H1 (cell line): ENCODE measurements around the gene RPN2. TPM values are rescaled to one million over a fixed set of nuclear protein-coding genes. Genes with fewer than 3 reads are reported as not detected.

Experiments used
- BCL11A ChIP-seq, 2 experiments: IDR thresholded peaks; one replicate each; pipeline ENCODE4 v1.6.1; 2011; ENCODE audit warnings: low read depth in 2 of 2, low read length in 2 of 2, mild to moderate bottlenecking in 2 of 2
- CBX5 ChIP-seq: fragments of 300-800, 300-1000 bp; sonication (generic); IDR thresholded peaks from 2 replicates; pipeline ENCODE4 v1.7.1; 2016; ENCODE audit warnings: antibody characterized with exemption, low read length, low read depth
- CTBP2 ChIP-seq: IDR thresholded peaks from 2 replicates; pipeline ENCODE4 v1.7.0; 2011; ENCODE audit warnings: borderline replicate concordance, mild to moderate bottlenecking, moderate library complexity, mixed read lengths, low read length; ENCODE audit not compliant: insufficient read depth, insufficient read length
- EZH2 ChIP-seq: fragments of 200-600 bp; sonication (generic); IDR thresholded peaks from 2 replicates; pipeline ENCODE4 v1.7.1; 2012; ENCODE audit warnings: low read depth, mild to moderate bottlenecking, moderate library complexity, low read length, inconsistent platforms; ENCODE audit not compliant: severe bottlenecking
- GABPA ChIP-seq: IDR thresholded peaks from 2 replicates; pipeline ENCODE4 v1.6.1; 2011; ENCODE audit warnings: mild to moderate bottlenecking, low read length, moderate library complexity, borderline replicate concordance; ENCODE audit not compliant: insufficient read depth
- GTF2F1 ChIP-seq: IDR thresholded peaks from 2 replicates; pipeline ENCODE4 v1.6.1; 2012; ENCODE audit warnings: low read depth, low read length, improper control_type of control experiment, borderline replicate concordance
- KDM1A ChIP-seq: fragments of 200-600, 300-600 bp; sonication (generic); IDR thresholded peaks from 2 replicates; pipeline ENCODE4 v1.7.1; 2016; ENCODE audit warnings: mild to moderate bottlenecking, low read length, borderline replicate concordance
- NANOG ChIP-seq: IDR thresholded peaks from 2 replicates; pipeline ENCODE4 v1.6.1; 2011; ENCODE audit warnings: low read length, low read depth, mild to moderate bottlenecking, inconsistent platforms; ENCODE audit not compliant: insufficient read depth, poor library complexity, severe bottlenecking
- NRF1 ChIP-seq: IDR thresholded peaks from 2 replicates; pipeline ENCODE4 v1.6.1; 2011; ENCODE audit warnings: mild to moderate bottlenecking, low read depth, low read length, improper control_type of control experiment
- POLR2AphosphoS5 ChIP-seq: IDR thresholded peaks from 2 replicates; pipeline ENCODE4 v1.6.1; 2011; ENCODE audit warnings: low read depth, low read length
- POU5F1 ChIP-seq: IDR thresholded peaks from 2 replicates; pipeline ENCODE4 v1.6.1; 2011; ENCODE audit warnings: low read depth, mild to moderate bottlenecking, low read length, moderate library complexity
- RBBP5 ChIP-seq: IDR thresholded peaks from 2 replicates; pipeline ENCODE4 v1.7.1; 2012; ENCODE audit warnings: low read depth, mild to moderate bottlenecking, inconsistent platforms, low read length, moderate library complexity, borderline replicate concordance
- RXRA ChIP-seq: IDR thresholded peaks from 2 replicates; pipeline ENCODE4 v1.6.1; 2011; ENCODE audit warnings: low read depth, mild to moderate bottlenecking, low read length, moderate library complexity; ENCODE audit not compliant: insufficient read depth
- SIX5 ChIP-seq: IDR thresholded peaks from 2 replicates; pipeline ENCODE4 v1.6.1; 2011; ENCODE audit warnings: mild to moderate bottlenecking, low read depth, low read length
- SP1 ChIP-seq: IDR thresholded peaks from 2 replicates; pipeline ENCODE4 v1.6.1; 2011; ENCODE audit warnings: low read depth, low read length
- SUZ12 ChIP-seq: fragments of 200-600 bp; sonication (generic); IDR thresholded peaks from 2 replicates; pipeline ENCODE4 v1.6.1; 2012; ENCODE audit warnings: mild to moderate bottlenecking, inconsistent platforms, low read length, moderate library complexity, mixed read lengths
- TBP ChIP-seq: IDR thresholded peaks from 2 replicates; pipeline ENCODE4 v1.6.1; 2011; ENCODE audit warnings: low read depth, low read length, improper control_type of control experiment
- polyA plus RNA-seq, 7 experiments: library from polyadenylated mRNA; depleted of rRNA in 3 of 7; stranded (reverse) in 5 of 7; unstranded in 2 of 7; fragments of >200 nt in 5 of 7; fragments of 200-250 nt in 2 of 7; gene quantifications; 1 replicate in 5 of 7; 2 replicates in 1 of 7; 4 replicates in 1 of 7; pipeline versions ENCODE4 v1.2.1 to v1.2.3, GENCODE V29; 2011 to 2013; ENCODE audit warnings: missing spikeins in 2 of 7, mixed read lengths in 2 of 7
- total RNA-seq: library from RNA; stranded (reverse); fragmentation: NEBNext Ultra II Directional; extraction: Animal tissue kit (Norgen Biotek cat#: 25700); gene quantifications from 2 replicates; pipeline ENCODE4 v1.2.1, GENCODE V29; 2021
- TF ChIP-seq, protein P1 (sequence below): IDR thresholded peaks from 2 replicates; pipeline ENCODE4 v1.6.1; 2011; ENCODE audit warnings: low read length, improper control_type of control experiment
- TF ChIP-seq, protein P2 (sequence below), 3 experiments: IDR thresholded peaks; 1 replicate in 2 of 3; 2 replicates in 1 of 3; pipeline versions ENCODE4 v1.5.1 to v1.6.1; 2011; ENCODE audit warnings: low read length in 3 of 3, mild to moderate bottlenecking in 3 of 3, inconsistent platforms in 2 of 3, low read depth in 1 of 3, moderate library complexity in 1 of 3; ENCODE audit not compliant: insufficient read depth in 1 of 3; ENCODE audit errors: control extremely low read depth in 1 of 3

The RPN2 gene
- total and polyA plus RNA-seq, 2 of the 8 experiments (the other 6 are each of a cell fraction or from before 2014, with no cell fraction given), result 236 to 379 TPM

DNA sequence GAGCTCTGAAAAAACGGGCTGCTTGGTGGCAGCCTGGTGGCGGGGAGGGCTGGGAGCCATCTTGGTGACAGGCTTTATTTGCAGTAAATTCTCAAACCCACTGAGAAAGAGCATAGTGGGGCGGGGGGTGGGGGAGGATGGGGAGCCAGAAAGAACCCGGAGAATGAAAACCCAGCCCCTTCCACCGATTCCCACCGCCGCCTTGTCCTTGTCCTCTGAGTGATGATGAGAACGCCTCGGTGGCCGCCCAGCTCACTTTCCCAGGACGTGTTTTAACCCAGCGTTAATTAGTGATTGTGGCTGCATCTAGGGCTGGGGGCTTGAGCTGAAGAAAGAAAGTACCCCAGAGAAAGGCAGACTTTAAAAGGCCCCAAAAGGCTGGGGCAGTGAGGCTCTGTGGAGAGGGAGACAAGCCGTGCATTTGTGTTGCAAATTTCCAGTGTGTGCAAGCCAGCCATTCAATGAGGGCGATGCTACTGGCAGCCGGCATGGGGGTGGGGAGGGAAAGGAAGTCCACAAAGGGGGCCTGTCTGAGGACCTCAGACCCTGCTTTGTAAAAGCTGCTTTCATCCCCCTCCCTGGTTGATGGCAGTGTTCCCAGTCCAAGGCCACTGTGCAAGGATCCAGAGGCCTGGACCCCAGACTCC is 88.7 kb downstream of the RPN2 start (continued):
- TF ChIP-seq GABPA (0 out of 2 replicates have a peak, but pooled peaks have one; percentile 16), BCL11A (IDR thresholded peaks at IDR 0.05; ENCODE audit: low read depth in 2 of 2, low read length in 2 of 2) (no peak), CTBP2 (no peak), RBBP5 (peak; percentile 97), POLR2AphosphoS5 (no peak), SIX5 (no peak), NRF1 (no peak), RXRA (no peak), KDM1A (no peak), EZH2 (no peak), SUZ12 (no peak), SP1 (peak; percentile 64; the same call in 1 of the 2 replicates), TBP (no peak; the same call in 1 of the 2 replicates), POU5F1 (no peak), NANOG (no peak), CBX5 (no peak), GTF2F1 (no peak)
- TF ChIP-seq, protein P1, sequence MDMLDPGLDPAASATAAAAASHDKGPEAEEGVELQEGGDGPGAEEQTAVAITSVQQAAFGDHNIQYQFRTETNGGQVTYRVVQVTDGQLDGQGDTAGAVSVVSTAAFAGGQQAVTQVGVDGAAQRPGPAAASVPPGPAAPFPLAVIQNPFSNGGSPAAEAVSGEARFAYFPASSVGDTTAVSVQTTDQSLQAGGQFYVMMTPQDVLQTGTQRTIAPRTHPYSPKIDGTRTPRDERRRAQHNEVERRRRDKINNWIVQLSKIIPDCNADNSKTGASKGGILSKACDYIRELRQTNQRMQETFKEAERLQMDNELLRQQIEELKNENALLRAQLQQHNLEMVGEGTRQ, result no peak
- TF ChIP-seq, protein P2, sequence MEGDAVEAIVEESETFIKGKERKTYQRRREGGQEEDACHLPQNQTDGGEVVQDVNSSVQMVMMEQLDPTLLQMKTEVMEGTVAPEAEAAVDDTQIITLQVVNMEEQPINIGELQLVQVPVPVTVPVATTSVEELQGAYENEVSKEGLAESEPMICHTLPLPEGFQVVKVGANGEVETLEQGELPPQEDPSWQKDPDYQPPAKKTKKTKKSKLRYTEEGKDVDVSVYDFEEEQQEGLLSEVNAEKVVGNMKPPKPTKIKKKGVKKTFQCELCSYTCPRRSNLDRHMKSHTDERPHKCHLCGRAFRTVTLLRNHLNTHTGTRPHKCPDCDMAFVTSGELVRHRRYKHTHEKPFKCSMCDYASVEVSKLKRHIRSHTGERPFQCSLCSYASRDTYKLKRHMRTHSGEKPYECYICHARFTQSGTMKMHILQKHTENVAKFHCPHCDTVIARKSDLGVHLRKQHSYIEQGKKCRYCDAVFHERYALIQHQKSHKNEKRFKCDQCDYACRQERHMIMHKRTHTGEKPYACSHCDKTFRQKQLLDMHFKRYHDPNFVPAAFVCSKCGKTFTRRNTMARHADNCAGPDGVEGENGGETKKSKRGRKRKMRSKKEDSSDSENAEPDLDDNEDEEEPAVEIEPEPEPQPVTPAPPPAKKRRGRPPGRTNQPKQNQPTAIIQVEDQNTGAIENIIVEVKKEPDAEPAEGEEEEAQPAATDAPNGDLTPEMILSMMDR (IDR thresholded peaks at IDR 0.05; ENCODE audit: control extremely low read depth in 1 of 3, insufficient read depth in 1 of 3, low read depth in 1 of 3, low read length in 3 of 3), result no peak
